Testis (tissue), 3 donors: ENCODE measurements around the gene NPEPL1. TPM values are rescaled to one million over a fixed set of nuclear protein-coding genes. Genes with fewer than 3 reads are reported as not detected.

Source experiments
- DNase-seq: peaks from one replicate; pipeline ENCODE4 v3.0.0-alpha.2; 2019
- H3K27ac ChIP-seq, 2 donors: fragments of 200-600 bp; sonication (generic); one replicate each; pipeline ENCODE4 v1.5.1; 2019
- H3K27me3 ChIP-seq: fragments of 200-600 bp; sonication (generic); one replicate; pipeline ENCODE4 v1.5.1; 2019
- H3K36me3 ChIP-seq: fragments of 200-600 bp; sonication (generic); one replicate; pipeline ENCODE4 v1.5.1; 2017; ENCODE audit warnings: low read depth; ENCODE audit errors: missing control alignments
- H3K4me1 ChIP-seq: fragments of 200-600 bp; sonication (generic); one replicate; pipeline ENCODE4 v1.5.1; 2019
- H3K4me3 ChIP-seq, 2 donors: fragments of 200-600 bp; sonication (generic); one replicate each; pipeline ENCODE4 v1.5.1; 2017 to 2019
- H3K9me3 ChIP-seq: fragments of 200-600 bp; sonication (generic); one replicate; pipeline ENCODE4 v1.5.1; 2017
- CTCF ChIP-seq, 3 experiments: fragments of 450-650 bp in 2 of 3; fragments of 200-600 bp in 1 of 3; sonication (generic) in 1 of 3; IDR thresholded peaks; one replicate each; pipeline ENCODE4 v1.5.1; 2016 to 2019; ENCODE audit warnings: antibody characterized with exemption in 3 of 3, mild to moderate bottlenecking in 2 of 3, moderate library complexity in 1 of 3
- POLR2A ChIP-seq: fragments of 450-650 bp; IDR thresholded peaks from one replicate; pipeline ENCODE4 v1.6.1; 2017; ENCODE audit warnings: antibody characterized with exemption, mild to moderate bottlenecking, moderate library complexity
- WGBS, 2 donors: methylation state at CpG; one replicate each; pipeline ENCODE4 v1.1.5; 2018; 5-methylcytosine and 5-hydroxymethylcytosine counted together
- intact Hi-C: fragments of 100-400 bp; cut with DNase I; formaldehyde crosslinking; loops from one replicate; pipeline ENCODE4 v1.15.1; 2023; ENCODE audit warnings: low total_unique reads
- polyA plus RNA-seq: library from polyadenylated mRNA; stranded (reverse); fragments of 350-450 nt; fragmentation: Illumina TruSeq; extraction: RNeasy Lipid Tissue Mini Kit (QIAGEN cat#74804); gene quantifications from one replicate; pipeline ENCODE4 v1.2.3, GENCODE V29; 2014; ENCODE audit warnings: low read depth, low replicate concordance; ENCODE audit not compliant: insufficient read depth
- total RNA-seq, 2 donors: library from RNA; depleted of rRNA; stranded (reverse); fragments of >200 nt; gene quantifications; one replicate each; pipeline ENCODE4 v1.2.3, GENCODE V29; 2016

The NPEPL1 gene
- total and polyA plus RNA-seq, 3 donors from 2014 or later = 47.6 to 79.9 (median 56.3) TPM

- Histone ChIP-seq H3K4me1 (no peaks in the 10 kb centered on the region), H3K9me3 (no peaks in the 10 kb centered on the region), H3K27ac (no peak overlapping the region), H3K36me3 (no peaks in the 10 kb centered on the region), H3K27me3 (no peaks in the 10 kb centered on the region), H3K4me3 (no peak overlapping the region)
- DNase-seq = no peak
- TF ChIP-seq POLR2A (no peak), CTCF (IDR thresholded peaks at IDR 0.05) (no peak)
- intact Hi-C loops = no loop called here
- 76 to 82% methylated on average over 10 to 11 of the region's 11 CpGs for WGBS, 2 donors
These were observed 27.0 kb upstream of the NPEPL1 start for GRCh38 chr20:58665606-58666005.

- TF ChIP-seq POLR2A (no peak), CTCF (IDR thresholded peaks at IDR 0.05) (no peak)
- 94 to 95% methylated on average over 7 of the region's 7 CpGs for WGBS, 2 donors
- Histone ChIP-seq H3K9me3 (no peaks in the 10 kb centered on the region), H3K4me3 (no peak overlapping the region), H3K27ac (no peak overlapping the region), H3K4me1 (no peaks in the 10 kb centered on the region), H3K36me3 (no peaks in the 10 kb centered on the region), H3K27me3 (no peaks in the 10 kb centered on the region)
- intact Hi-C loops = no loop called here
- no peak for DNase-seq
These were observed 25.9 kb upstream of the NPEPL1 start for GRCh38 chr20:58666702-58667101.

GRCh38 chr20:58667975-58668374 lies 24.6 kb upstream of the NPEPL1 start:
- WGBS, 2 donors = 85 to 96% methylated on average over 5 of the region's 5 CpGs
- H3K4me3 ChIP-seq = no peak overlapping the region
- H3K36me3 ChIP-seq = no peaks in the 10 kb centered on the region
- DNase-seq = no peak
- no peak for TF ChIP-seq CTCF (IDR thresholded peaks at IDR 0.05)
- no peak for TF ChIP-seq POLR2A
- H3K27me3 ChIP-seq = no peaks in the 10 kb centered on the region
- intact Hi-C loops = no loop called here
- no peaks in the 10 kb centered on the region for H3K4me1 ChIP-seq
- H3K27ac ChIP-seq = no peak overlapping the region
- no peaks in the 10 kb centered on the region for H3K9me3 ChIP-seq

GRCh38 chr20:58668901-58669286 lies 23.7 kb upstream of the NPEPL1 start:
- no peak overlapping the region for H3K27ac ChIP-seq
- intact Hi-C loops = no loop called here
- no peaks in the 10 kb centered on the region for H3K9me3 ChIP-seq
- no peaks in the 10 kb centered on the region for H3K36me3 ChIP-seq
- DNase-seq = no peak
- H3K4me1 ChIP-seq = no peaks in the 10 kb centered on the region
- 82 to 87% methylated on average over 5 of the region's 5 CpGs for WGBS, 2 donors
- H3K4me3 ChIP-seq = no peak overlapping the region
- TF ChIP-seq CTCF (IDR thresholded peaks at IDR 0.05) = no peak
- TF ChIP-seq POLR2A = no peak
- H3K27me3 ChIP-seq = no peaks in the 10 kb centered on the region

- no peaks in the 10 kb centered on the region for H3K36me3 ChIP-seq
These were observed 23.2 kb upstream of the NPEPL1 start for GRCh38 chr20:58669287-58670006.

More at GRCh38 chr20:58669287-58670006, 23.2 kb upstream of the NPEPL1 start:
- H3K9me3 ChIP-seq = no peaks in the 10 kb centered on the region
- no peak for DNase-seq
- no peaks in the 10 kb centered on the region for H3K27me3 ChIP-seq
- TF ChIP-seq POLR2A = no peak
- no peak for TF ChIP-seq CTCF (IDR thresholded peaks at IDR 0.05)
- no peak overlapping the region for H3K4me3 ChIP-seq
- no peak overlapping the region for H3K27ac ChIP-seq
- 69 to 84% methylated on average over 11 to 16 of the region's 16 CpGs for WGBS, 2 donors
- intact Hi-C loops = no loop called here
- H3K4me1 ChIP-seq = no peaks in the 10 kb centered on the region
